Prostate gland (tissue), 2 donors: Measurements from ENCODE around the gene SERPINC1.

Experiments used
- POLR2A ChIP-seq: fragments of 450-650 bp; IDR thresholded peaks from one replicate; pipeline ENCODE4 v1.6.1; 2016; ENCODE audit warnings: antibody characterized with exemption, mild to moderate bottlenecking
- POLR2AphosphoS5 ChIP-seq: sonication (generic); formaldehyde crosslinking; IDR thresholded peaks from one replicate; pipeline ENCODE4 v1.6.1; 2017; ENCODE audit warnings: antibody characterized with exemption
- TF ChIP-seq, protein P1 (sequence below), 4 experiments: fragments of 200-600 bp in 2 of 4; fragments of 450-650 bp in 2 of 4; sonication (generic) in 2 of 4; IDR thresholded peaks; 1 replicate in 3 of 4; 2 replicates in 1 of 4; pipeline ENCODE4 v1.5.1; 2016 to 2019; ENCODE audit warnings: antibody characterized with exemption in 4 of 4, mild to moderate bottlenecking in 2 of 4, moderate library complexity in 2 of 4

DNA sequence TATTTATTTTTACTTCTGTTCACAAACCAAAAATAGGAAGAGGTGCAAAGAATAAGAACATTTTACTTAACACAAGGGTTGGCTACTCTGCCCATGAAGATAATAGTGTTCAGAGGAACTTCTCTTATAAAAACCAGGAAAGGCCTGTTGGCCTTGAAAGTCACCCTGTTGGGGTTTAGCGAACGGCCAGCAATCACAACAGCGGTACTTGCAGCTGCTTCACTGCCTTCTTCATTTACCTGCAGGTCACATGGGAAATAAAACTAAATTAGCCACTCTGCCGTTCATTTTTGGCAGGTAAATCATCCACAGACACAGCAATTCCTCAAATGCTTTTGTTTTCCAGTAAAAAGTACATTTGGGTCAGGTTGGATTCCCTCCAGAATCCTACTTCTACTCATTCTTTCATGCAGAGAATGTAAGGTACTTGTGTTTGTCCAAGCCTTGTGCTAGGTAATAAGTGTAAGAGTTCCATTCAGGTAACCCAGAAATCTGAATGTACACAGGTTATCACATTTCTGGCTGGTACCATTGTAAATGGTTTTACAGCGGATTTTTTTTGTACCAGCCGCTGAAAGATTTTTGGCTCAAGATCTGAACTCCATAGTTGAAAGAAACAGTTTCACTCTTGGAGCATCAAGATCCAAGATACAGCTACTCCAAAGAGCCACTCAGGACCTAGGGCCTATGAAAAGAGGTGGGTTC lies 13.1 kb downstream of the SERPINC1 start:
- TF ChIP-seq, protein P1, sequence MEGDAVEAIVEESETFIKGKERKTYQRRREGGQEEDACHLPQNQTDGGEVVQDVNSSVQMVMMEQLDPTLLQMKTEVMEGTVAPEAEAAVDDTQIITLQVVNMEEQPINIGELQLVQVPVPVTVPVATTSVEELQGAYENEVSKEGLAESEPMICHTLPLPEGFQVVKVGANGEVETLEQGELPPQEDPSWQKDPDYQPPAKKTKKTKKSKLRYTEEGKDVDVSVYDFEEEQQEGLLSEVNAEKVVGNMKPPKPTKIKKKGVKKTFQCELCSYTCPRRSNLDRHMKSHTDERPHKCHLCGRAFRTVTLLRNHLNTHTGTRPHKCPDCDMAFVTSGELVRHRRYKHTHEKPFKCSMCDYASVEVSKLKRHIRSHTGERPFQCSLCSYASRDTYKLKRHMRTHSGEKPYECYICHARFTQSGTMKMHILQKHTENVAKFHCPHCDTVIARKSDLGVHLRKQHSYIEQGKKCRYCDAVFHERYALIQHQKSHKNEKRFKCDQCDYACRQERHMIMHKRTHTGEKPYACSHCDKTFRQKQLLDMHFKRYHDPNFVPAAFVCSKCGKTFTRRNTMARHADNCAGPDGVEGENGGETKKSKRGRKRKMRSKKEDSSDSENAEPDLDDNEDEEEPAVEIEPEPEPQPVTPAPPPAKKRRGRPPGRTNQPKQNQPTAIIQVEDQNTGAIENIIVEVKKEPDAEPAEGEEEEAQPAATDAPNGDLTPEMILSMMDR (IDR thresholded peaks at IDR 0.05), result no peak
- no peak for TF ChIP-seq POLR2A
- no peak for TF ChIP-seq POLR2AphosphoS5
